Fibroblast of lung (primary cell): ENCODE measurements around the gene TOX2. TPM values are rescaled to one million over a fixed set of nuclear protein-coding genes. Genes with fewer than 3 reads are reported as not detected.

Source experiments
- DNase-seq, 2 donors: peaks; one replicate each; pipeline versions ENCODE4 v3.0.0 to v3.0.0-alpha.2; 2010; ENCODE audit warnings: low read depth in 2 of 2
- H2AFZ ChIP-seq: 2 replicates; pipeline ENCODE4 v1.5.1; 2012; ENCODE audit warnings: low read length, control low read depth, inconsistent platforms
- H3K27ac ChIP-seq: 2 replicates; pipeline ENCODE4 v1.5.1; 2011; ENCODE audit warnings: low read length, control low read depth; ENCODE audit not compliant: insufficient read depth
- H3K27me3 ChIP-seq: 2 replicates; pipeline ENCODE4 v1.5.1; 2011; ENCODE audit warnings: mild to moderate bottlenecking, low read length; ENCODE audit not compliant: control insufficient read depth, insufficient read depth
- H3K36me3 ChIP-seq: 2 replicates; pipeline ENCODE4 v1.5.1; 2011; ENCODE audit warnings: low read length; ENCODE audit not compliant: control insufficient read depth, insufficient read depth
- H3K4me1 ChIP-seq: 2 replicates; pipeline ENCODE4 v1.5.1; 2011; ENCODE audit warnings: low read length; ENCODE audit not compliant: control insufficient read depth, insufficient read depth; ENCODE audit errors: extremely low read depth
- H3K4me2 ChIP-seq: 2 replicates; pipeline ENCODE4 v1.5.1; 2011; ENCODE audit warnings: low read length, control low read depth; ENCODE audit not compliant: insufficient read depth; ENCODE audit errors: extremely low read depth
- H3K4me3 ChIP-seq, 4 experiments: fragments of 200-600 bp in 1 of 4; sonication (generic) in 1 of 4; replicated peaks in 1 of 4; 2 replicates each; pipeline ENCODE4 v1.5.1; 2011 to 2016; ENCODE audit warnings: low read length in 4 of 4, low read depth in 3 of 4, mild to moderate bottlenecking in 3 of 4, control low read depth in 2 of 4, inconsistent platforms in 1 of 4, mixed read lengths in 1 of 4; ENCODE audit not compliant: insufficient read depth in 1 of 4; ENCODE audit errors: control extremely low read depth in 1 of 4
- H3K79me2 ChIP-seq: 2 replicates; pipeline ENCODE4 v1.5.1; 2012; ENCODE audit warnings: mild to moderate bottlenecking, low read length, inconsistent platforms; ENCODE audit not compliant: control insufficient read depth, insufficient read depth
- H3K9ac ChIP-seq: 2 replicates; pipeline ENCODE4 v1.5.1; 2011; ENCODE audit warnings: mild to moderate bottlenecking, low read length, control low read depth; ENCODE audit not compliant: insufficient read depth
- H3K9me3 ChIP-seq: 2 replicates; pipeline ENCODE4 v1.5.1; 2012; ENCODE audit warnings: low read depth, low read length; ENCODE audit not compliant: control insufficient read depth, insufficient read depth
- H4K20me1 ChIP-seq: 2 replicates; pipeline ENCODE4 v1.5.1; 2011; ENCODE audit warnings: low read length; ENCODE audit not compliant: control insufficient read depth, insufficient read depth; ENCODE audit errors: extremely low read depth
- CTCF ChIP-seq, 2 donors: IDR thresholded peaks in 1 of 2; conservative IDR thresholded peaks in 1 of 2; 1 replicate in 1 of 2; 2 replicates in 1 of 2; pipeline ENCODE4 v1.5.1; 2011 to 2012; ENCODE audit warnings: low read length in 2 of 2, control low read depth in 1 of 2, inconsistent platforms in 1 of 2, low read depth in 1 of 2, mild to moderate bottlenecking in 1 of 2
- EZH2 ChIP-seq: IDR thresholded peaks from 2 replicates; pipeline ENCODE4 v1.5.1; 2012; ENCODE audit warnings: low read length, control low read depth, mild to moderate bottlenecking; ENCODE audit errors: missing control alignments
- polyA plus RNA-seq, 2 donors: library from polyadenylated mRNA; depleted of rRNA in 1 of 2; stranded (reverse) in 1 of 2; unstranded in 1 of 2; fragments of >200 nt; gene quantifications; 2 replicates each; pipeline ENCODE4 v1.2.1, GENCODE V29; 2011 to 2012; ENCODE audit warnings: missing spikeins in 1 of 2
- total RNA-seq: library from RNA; depleted of rRNA; stranded (reverse); fragments of >200 nt; gene quantifications from 2 replicates; pipeline ENCODE4 v1.2.1, GENCODE V29; 2014

The TOX2 gene
- total and polyA plus RNA-seq, 2 donors (not counting 1 experiment from before 2014, with no cell fraction given) = 5.9 to 9.6 TPM

GRCh38 chr20:43913291-43914025 lies 1.2 kb upstream of the TOX2 start:
- H3K4me1 ChIP-seq = peaks cover 4% of the 10 kb centered on the region
- H3K27me3 ChIP-seq = no peaks in the 10 kb centered on the region
- no peak overlapping the region for H3K9ac ChIP-seq
- H3K79me2 ChIP-seq = peaks cover 34% of the 10 kb centered on the region
- no peak overlapping the region for H3K27ac ChIP-seq
- no peak for DNase-seq
- H3K4me3 ChIP-seq = no peak overlapping the region
- no peak overlapping the region for H2AFZ ChIP-seq
- no peak for TF ChIP-seq EZH2
- TF ChIP-seq CTCF (conservative IDR thresholded peaks at IDR 0.05 in 1 of 2, IDR thresholded peaks at IDR 0.05 in 1 of 2; ENCODE audit: low read depth in 1 of 2, low read length in 2 of 2) = no peak
- H3K36me3 ChIP-seq = no peaks in the 10 kb centered on the region
- no peaks in the 10 kb centered on the region for H3K9me3 ChIP-seq
- no peaks in the 10 kb centered on the region for H4K20me1 ChIP-seq
- H3K4me2 ChIP-seq = no peak overlapping the region

GRCh38 chr20:43915211-43916072 lies 790 bp downstream of the TOX2 start:
- TF ChIP-seq EZH2 = no peak
- TF ChIP-seq CTCF (conservative IDR thresholded peaks at IDR 0.05 in 1 of 2, IDR thresholded peaks at IDR 0.05 in 1 of 2; ENCODE audit: low read depth in 1 of 2, low read length in 2 of 2) = no peak
- H3K9ac ChIP-seq = peak overlapping the region; percentile 81
- H3K27ac ChIP-seq = peak overlapping the region; percentile 82

More at GRCh38 chr20:43915211-43916072, 790 bp downstream of the TOX2 start:
- peak overlapping the region; percentile 90 for H2AFZ ChIP-seq
- peaks cover 4% of the 10 kb centered on the region for H3K4me1 ChIP-seq
- H3K4me2 ChIP-seq = peak overlapping the region; percentile 98
- no peaks in the 10 kb centered on the region for H3K9me3 ChIP-seq
- H3K79me2 ChIP-seq = peaks cover 50% of the 10 kb centered on the region
- H4K20me1 ChIP-seq = no peaks in the 10 kb centered on the region
- no peaks in the 10 kb centered on the region for H3K27me3 ChIP-seq
- peak overlapping the region; percentile 73 to 87 (median 81) for H3K4me3 ChIP-seq
- no peaks in the 10 kb centered on the region for H3K36me3 ChIP-seq
- peak; percentile 29 to 53 for DNase-seq
